DND-41 (cell line): ENCODE measurements around the gene RPL35.

Experiments used
- EZH2 ChIP-seq: IDR thresholded peaks from 3 replicates; pipeline ENCODE4 v1.6.1; 2012; ENCODE audit warnings: borderline replicate concordance, low read depth, mild to moderate bottlenecking, moderate library complexity, low read length, inconsistent platforms; ENCODE audit not compliant: severe bottlenecking
- TF ChIP-seq, protein P1 (sequence below): IDR thresholded peaks from 2 replicates; pipeline ENCODE4 v1.5.1; 2012; ENCODE audit warnings: borderline replicate concordance, low read length, moderate library complexity, mild to moderate bottlenecking; ENCODE audit not compliant: poor library complexity, severe bottlenecking; ENCODE audit errors: extremely low read depth

- TF ChIP-seq, protein P1, sequence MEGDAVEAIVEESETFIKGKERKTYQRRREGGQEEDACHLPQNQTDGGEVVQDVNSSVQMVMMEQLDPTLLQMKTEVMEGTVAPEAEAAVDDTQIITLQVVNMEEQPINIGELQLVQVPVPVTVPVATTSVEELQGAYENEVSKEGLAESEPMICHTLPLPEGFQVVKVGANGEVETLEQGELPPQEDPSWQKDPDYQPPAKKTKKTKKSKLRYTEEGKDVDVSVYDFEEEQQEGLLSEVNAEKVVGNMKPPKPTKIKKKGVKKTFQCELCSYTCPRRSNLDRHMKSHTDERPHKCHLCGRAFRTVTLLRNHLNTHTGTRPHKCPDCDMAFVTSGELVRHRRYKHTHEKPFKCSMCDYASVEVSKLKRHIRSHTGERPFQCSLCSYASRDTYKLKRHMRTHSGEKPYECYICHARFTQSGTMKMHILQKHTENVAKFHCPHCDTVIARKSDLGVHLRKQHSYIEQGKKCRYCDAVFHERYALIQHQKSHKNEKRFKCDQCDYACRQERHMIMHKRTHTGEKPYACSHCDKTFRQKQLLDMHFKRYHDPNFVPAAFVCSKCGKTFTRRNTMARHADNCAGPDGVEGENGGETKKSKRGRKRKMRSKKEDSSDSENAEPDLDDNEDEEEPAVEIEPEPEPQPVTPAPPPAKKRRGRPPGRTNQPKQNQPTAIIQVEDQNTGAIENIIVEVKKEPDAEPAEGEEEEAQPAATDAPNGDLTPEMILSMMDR, result no peak
- TF ChIP-seq EZH2, result no peak
Measured at GRCh38 chr9:124899845-124900244, 38.1 kb upstream of the RPL35 start.
